SHP77 treated with DMSO at 0.1 percent for 48 hours (cell line): Measurements from ENCODE around the gene BANK1.

Experiments
- DNase-seq: peaks from one replicate; lab custom pipeline; 2025; lab: John Stamatoyannopoulos, UW

BANK1 gene

DNA sequence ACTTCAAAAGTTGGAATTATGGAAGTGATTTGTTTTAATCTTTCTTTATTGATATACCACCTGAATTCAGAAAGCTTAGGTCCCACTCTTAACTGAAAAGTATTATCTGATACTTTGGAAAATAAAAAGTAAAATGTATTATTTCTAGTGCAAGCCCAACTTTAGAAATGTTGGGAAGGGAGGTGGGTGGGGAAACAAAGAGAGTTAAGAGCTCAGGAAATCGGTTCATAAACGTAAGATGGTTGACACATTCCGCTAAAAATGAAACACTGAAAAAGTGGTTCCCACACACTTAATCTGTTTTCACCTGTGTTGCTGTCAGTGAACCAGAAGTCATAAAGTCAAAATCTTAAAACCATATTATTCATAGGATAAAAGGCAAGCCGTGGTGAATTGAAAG lies 237.4 kb downstream of the BANK1 start:
- no peak for DNase-seq

GRCh38 chr4:102031406-102031805 lies 240.9 kb downstream of the BANK1 start:
- DNase-seq = no peak

DNA sequence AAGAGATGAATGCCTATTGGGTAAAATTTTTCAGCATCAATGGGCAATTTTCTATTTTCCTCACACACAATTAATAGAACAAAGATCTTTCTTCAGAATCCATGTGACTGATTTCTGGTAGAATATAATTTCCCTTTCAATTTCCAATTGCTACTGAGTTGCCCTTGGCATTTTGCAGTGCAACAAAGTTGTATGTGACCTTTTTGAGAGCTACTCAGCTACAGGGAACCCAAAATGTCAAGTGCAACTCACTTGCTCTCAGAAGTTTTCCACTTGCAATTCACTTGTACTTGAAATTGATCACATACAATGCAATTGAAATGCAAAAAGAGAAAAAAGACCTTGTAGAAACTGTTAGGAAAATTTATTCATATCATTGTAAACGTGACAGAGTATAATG lies 245.5 kb downstream of the BANK1 start:
- no peak for DNase-seq

DNA sequence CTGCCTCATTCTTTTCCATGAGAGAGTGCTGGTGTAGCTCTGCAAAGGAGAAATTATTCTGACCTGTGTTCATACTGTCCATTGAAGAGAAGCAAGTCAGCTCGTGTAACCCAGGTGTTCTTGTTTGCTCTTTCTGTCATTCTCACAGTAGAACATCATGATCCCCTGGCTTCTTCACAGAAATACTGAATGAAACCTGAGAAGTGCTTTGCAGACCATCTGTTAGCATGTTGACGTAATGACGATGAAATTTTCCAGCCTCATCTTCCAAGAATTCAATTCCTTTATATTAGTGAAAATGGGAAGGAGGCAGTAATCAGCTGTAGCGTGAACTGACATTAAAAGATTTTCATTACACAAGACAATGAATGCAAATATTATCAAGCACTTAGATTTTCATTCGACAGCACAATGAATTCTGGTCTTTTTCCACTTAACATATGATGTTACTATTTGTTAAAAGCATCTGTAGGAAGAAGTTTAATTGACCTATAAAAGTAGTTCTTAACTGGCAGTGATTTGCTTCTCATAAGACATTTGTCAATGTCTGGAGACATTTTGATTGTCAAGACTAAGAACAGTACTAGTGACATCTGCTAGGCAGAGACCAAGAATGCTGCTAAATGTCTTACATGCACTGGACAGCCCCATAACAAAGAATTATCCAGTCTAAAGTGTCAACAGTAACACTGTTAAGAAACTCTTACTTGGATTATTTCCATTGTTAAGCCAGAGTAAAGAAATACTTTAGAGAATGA lies 246.3 kb downstream of the BANK1 start:
- peak; percentile 51 for DNase-seq

DNA sequence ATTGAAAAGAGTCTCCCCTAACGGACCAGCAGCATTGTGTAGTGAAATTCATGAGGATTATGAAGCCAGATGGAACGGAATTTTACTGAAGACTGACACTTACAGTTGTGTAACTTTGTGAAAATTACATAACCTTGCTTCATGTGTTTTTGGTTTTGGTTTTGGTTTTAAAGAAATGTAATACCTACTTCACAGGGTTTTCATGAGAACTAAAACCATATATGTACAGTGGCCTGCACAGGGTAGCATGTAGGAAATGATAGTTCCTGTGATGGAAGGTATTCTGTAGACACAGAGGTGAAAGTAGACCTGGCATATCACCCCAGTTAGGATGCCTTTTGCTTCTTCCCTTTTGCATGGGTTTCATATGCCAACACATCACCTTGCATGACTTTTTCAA lies 247.0 kb downstream of the BANK1 start:
- DNase-seq = no peak

GRCh38 chr4:102042871-102043802 lies 252.6 kb downstream of the BANK1 start:
- DNase-seq = no peak

GRCh38 chr4:102047616-102048015 lies 257.1 kb downstream of the BANK1 start:
- no peak for DNase-seq

DNA sequence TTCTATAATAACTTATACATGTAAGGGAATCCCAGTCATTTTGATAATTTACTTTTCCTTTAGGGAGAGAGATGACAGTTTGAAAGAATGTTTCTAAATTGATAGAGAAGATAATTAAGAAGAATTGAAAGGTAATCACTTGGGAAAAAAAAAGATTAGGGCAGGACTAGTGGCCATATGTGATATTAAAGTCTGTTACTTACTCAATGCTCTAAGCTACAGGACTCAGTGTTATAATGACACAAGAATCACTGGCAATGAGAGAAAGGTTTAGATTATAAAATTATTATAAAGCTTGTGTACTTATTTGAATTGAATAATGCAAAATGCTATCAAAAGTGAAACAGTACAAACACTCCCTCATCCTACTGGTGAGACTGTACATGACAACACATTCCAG lies 265.3 kb downstream of the BANK1 start:
- DNase-seq = no peak

GRCh38 chr4:102057122-102057521 lies 266.6 kb downstream of the BANK1 start:
- DNase-seq = no peak

GRCh38 chr4:102061133-102061532 lies 270.6 kb downstream of the BANK1 start:
- no peak for DNase-seq

GRCh38 chr4:102064747-102065442 lies 274.4 kb downstream of the BANK1 start:
- no peak for DNase-seq

DNA sequence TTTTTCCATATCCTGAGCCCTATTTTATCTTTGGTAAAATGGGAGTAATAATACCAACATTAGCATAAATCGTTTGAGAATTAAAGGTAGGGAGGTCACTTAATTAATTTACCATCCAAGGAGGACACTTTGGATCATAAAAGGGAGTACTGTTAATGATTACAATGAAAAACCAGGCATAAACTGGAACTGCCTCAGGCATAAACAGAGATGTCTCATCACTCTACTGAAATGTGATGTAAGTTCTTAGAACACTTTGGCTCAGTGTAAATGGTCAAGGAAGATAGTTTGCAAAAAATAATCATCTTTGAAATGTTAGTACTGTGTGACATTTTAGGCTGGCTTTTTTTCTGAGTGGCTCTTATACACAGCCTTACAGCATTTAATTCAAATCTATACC lies 286.1 kb downstream of the BANK1 start:
- no peak for DNase-seq

DNA sequence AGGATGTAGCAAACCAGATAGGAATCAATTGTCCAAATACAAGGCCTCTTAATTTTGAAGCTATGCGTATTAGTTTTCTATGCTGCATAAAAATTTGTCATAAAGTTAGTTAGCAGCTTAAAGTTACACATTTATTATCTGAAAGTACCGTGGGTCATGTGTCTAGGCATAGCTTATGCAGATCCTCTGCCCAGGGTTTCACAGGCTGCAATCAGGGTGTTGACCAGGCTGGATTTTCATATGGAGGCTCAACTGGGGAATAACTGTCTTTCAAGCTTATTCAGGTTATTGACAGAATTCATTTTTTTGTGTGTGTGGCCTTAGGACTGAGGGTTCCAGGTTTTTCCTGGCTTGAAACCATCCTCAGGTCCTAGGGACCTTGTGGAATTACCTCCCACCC lies 289.7 kb downstream of the BANK1 start:
- no peak for DNase-seq

DNA sequence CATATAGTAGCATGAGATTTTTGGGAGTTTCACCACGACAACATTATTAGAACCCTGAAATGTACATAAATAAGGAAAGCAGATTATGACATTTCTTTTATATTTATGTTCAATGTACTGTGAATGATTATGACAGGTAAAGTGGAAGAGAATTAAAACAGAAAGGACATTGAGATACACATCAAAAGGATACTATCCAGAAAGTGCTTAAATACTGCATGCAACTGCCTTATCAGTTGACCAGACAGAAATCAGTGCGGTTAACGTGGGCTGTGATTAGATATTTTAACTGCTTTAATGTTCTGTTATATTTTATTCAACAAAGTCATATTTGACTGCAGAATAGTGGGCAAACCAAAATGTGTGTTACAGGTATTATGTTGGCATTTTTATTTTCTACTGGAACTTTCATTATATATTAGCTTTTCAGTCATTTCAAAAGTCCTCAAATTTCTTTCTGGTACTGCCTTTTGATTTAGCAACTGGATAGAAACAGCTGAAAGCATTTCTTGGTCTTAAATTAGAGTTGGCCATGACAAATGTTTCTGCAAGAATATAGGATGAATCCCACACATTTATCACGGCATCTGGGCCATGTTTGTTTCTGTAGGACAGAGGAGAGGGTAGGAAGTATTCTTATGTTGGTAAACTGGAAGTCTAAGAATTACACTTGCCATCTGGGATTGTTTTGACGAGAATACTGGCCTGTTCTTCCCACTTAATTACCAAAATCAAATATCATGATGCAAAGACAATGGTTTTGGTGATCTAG lies 299.5 kb downstream of the BANK1 start:
- DNase-seq = no peak

GRCh38 chr4:102091656-102092055 lies 301.1 kb downstream of the BANK1 start:
- no peak for DNase-seq

- no peak for DNase-seq
Measured at GRCh38 chr4:102094481-102094880, 304.0 kb downstream of the BANK1 start.

GRCh38 chr4:102103368-102103767 lies 312.8 kb downstream of the BANK1 start:
- DNase-seq = no peak

GRCh38 chr4:102104278-102104677 lies 313.7 kb downstream of the BANK1 start:
- DNase-seq = no peak

DNA sequence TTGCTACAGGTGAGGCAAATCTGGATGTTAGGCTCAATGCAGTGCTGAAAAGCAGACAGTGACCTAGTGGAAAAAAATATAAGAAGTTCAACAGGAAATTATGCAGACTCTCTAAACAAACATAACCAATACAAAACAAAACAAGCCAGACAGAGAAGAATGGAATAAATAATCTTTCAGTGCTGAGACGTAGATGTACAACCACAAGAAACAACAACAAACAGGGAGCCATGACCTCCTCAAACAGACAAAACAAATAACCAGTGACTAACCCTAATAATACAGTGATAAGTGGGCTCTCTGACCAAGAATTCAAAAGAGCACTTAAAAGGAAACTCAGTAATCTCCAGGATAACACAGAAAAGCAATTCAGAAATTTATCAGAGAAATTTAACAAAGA lies 315.5 kb downstream of the BANK1 start:
- no peak for DNase-seq

DNA sequence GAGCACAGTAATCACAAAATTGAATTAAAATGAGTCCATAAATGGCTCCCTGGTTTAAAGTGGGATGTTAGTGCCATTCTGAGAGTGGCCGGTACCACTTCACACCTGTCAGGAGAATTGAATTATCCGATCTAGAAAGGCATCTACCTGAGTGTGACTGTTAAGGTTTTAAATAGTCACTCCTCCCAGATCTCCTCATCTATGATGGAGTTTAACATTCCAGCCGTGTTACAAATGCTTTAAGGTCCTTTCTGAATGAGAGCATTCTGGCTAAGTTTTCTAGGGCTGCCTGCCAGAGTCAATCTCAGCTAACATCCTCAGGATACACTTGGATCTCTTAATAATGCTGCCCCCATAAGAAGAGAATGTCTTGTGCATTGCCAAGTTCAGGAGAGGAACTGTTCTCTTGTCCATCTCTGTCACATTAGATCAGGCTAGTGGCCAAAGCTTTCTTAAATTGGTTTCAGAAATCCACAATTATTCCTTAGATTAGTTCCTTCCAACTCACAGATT lies 323.6 kb downstream of the BANK1 start:
- DNase-seq = no peak

DNA sequence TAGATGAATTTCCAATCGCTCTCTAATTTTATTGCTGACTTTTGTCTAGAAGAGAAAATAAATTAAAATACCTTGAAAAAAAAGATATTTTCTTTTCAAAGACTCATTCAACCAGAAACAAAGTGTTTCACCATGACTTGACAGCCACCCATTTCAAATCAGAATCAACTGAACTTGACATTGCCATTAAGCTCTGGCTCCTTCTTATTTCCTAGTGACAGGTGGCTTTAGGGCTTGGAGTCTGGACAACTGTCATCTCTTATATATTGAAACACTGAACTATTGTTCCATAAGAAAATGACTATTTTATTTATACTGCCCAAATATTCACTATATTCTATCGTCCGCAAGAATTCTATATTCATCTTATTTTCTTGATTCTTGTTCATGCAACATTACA lies 325.6 kb downstream of the BANK1 start:
- no peak for DNase-seq

DNA sequence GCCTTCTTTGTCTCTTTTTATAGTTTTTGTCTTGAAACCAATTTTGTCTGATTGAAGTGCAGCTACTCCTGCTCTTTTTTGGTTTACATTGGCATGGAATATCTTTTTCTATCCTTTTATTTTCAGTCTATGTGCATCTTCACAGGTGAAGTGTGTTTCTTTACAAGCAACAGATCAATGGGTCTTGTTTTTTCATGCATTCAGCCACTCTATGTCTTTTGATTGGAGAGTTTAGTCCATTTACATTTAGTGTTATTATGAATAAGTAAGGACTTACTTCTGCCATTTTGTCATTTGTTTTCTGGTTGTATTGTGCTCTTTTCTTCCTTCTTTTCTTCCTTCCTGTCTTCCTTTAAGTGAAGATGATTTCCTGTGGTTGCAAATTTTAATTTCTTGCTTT lies 330.3 kb downstream of the BANK1 start:
- no peak for DNase-seq
